ENCODE results near the gene NUDT3.

Gene NUDT3

DNA sequence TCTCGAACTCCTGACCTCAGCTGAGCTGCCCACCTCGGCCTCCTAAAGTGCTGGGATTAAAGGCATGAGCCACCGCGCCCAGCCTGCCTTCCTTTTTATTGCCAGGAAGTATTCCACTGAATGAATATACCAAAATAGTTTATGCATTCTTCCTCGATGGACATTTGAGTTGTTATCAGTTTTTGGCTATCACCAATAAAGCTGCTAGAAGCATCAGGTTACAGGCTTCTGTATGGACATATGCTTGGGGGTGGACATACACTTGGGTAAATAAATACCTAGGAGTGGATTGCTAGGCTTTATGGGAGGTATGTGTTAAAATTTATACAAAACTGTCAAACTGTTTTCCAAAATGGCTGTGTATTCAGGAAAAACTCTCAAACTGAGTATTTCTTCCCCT, 43.4 kb upstream of the NUDT3 start:
- DNase-seq (ENCODE audit: low read depth), result no peak
- H3K4me3 ChIP-seq (ENCODE audit: control insufficient read depth, low read depth, low read length), result no peak overlapping the region
- TF ChIP-seq CTCF (conservative IDR thresholded peaks at IDR 0.05; ENCODE audit: control insufficient read depth, insufficient read depth, low read depth, low read length), result no peak

GRCh38 chr6:34425498-34426410, 33.3 kb upstream of the NUDT3 start, which contains the start of gene RPS10:
RPS10 (minus strand) TSS chr6:34426069; CDS start chr6:34425221, 848 bp downstream.
- peak; percentile 90 for DNase-seq (ENCODE audit: low read depth)
- TF ChIP-seq CTCF (conservative IDR thresholded peaks at IDR 0.05; ENCODE audit: control insufficient read depth, insufficient read depth, low read depth, low read length), result no peak
- H3K4me3 ChIP-seq (ENCODE audit: control insufficient read depth, low read depth, low read length), result peak within 1 kb of the TSS; percentile 100

DNA sequence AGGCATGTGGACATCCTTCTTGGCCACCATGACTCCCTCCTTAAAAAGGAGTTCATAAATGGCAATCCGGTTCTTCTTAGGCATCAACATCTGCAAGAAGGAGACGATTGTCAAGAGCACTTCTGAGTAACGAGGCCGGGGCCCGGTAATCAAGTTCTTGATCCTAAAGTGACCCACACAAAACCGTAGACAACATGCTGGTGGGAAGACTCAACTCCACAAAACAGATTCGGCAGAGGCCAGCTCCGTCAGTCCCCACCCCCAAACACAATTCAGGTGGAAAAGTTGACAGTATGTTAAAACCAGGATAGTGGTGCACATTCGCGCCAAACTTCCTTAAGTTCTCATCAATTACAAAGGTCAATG, 32.6 kb upstream of the NUDT3 start:
- H3K4me3 ChIP-seq (ENCODE audit: control insufficient read depth, low read depth, low read length), result peak overlapping the region; percentile 100
- no peak for TF ChIP-seq CTCF (conservative IDR thresholded peaks at IDR 0.05; ENCODE audit: control insufficient read depth, insufficient read depth, low read depth, low read length)
- no peak for DNase-seq (ENCODE audit: low read depth)

DNA sequence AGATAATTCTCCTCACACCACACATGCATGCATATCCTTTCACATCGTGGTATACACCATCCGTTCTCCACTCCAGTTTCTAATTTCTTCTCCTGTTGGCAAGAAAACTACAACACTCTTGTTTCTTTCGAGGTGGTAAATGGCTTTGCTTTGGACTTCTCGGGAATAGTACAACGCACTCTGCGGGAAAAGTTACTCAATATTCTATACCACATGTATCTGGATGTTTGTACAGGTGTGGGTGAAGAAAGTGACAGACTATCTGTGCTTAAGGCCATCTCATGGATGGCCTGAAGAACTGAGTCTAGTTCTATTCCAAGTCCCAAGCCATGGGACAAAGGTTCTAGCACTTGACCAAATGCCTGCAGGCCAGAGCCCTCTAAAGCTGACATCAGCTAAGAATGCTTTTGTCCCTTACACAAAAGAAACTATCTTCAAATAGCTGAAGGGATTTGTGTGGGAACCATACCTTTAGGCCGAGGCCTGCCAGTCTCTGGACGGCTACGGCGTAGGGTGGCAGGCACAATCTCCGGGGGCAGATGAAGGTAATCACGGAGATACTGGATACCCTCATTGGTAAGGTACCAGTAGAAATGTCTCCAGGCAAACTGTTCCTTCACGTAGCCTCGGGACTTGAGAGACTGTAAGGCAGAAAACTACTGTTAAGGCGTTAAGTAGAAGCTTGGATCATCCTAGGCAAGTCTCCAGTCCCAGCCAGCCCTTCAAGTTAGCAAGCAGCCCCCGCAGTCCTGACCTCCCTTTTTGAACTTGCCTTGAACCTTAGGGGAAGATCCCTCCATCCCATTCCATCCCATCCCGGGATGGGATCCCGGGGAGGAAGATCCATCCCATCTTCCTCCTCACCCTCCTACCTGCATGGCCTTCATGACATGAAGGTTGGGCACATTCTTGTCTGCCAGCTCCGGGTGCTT, 32.0 kb upstream of the NUDT3 start:
- TF ChIP-seq CTCF (conservative IDR thresholded peaks at IDR 0.05; ENCODE audit: control insufficient read depth, insufficient read depth, low read depth, low read length), result no peak
- no peak for DNase-seq (ENCODE audit: low read depth)
- H3K4me3 ChIP-seq (ENCODE audit: control insufficient read depth, low read depth, low read length), result peak overlapping the region; percentile 100

- no peak overlapping the region for H3K4me3 ChIP-seq (ENCODE audit: control insufficient read depth, low read depth, low read length)
- no peak for TF ChIP-seq CTCF (conservative IDR thresholded peaks at IDR 0.05; ENCODE audit: control insufficient read depth, insufficient read depth, low read depth, low read length)
- peak; percentile 57 for DNase-seq (ENCODE audit: low read depth)
Measured at GRCh38 chr6:34423254-34423653, 30.8 kb upstream of the NUDT3 start.

GRCh38 chr6:34418367-34418766, 25.9 kb upstream of the NUDT3 start:
- H3K4me3 ChIP-seq (ENCODE audit: control insufficient read depth, low read depth, low read length), result no peak overlapping the region
- TF ChIP-seq CTCF (conservative IDR thresholded peaks at IDR 0.05; ENCODE audit: control insufficient read depth, insufficient read depth, low read depth, low read length), result no peak
- no peak for DNase-seq (ENCODE audit: low read depth)
